CD1c-positive myeloid dendritic cell (primary cell): Measurements from ENCODE around the gene AHSG.

ENCODE experiments used
- DNase-seq: peaks from one replicate; pipeline ENCODE4 v3.0.0-alpha.2; 2016; ENCODE audit errors: extremely low spot score

The AHSG gene

DNA sequence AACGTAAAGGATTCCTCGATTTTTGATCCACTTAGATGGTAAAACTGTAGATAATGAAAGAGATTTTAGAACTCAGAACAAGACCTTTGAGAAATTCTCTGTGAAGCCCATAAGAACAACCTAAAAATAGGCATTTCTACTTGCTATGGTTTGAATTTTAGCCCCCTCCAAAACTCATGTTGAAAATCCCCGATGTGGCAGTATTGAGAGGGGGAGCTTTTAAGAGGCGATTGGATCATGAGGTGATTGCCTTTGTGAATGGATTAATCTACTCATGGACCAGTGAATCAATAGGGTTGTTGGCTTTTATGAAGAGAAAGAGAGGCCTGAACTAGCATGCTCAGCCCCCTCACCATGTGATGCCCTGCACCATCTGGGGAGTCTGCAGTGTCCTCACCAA is 20.2 kb upstream of the AHSG start:
- DNase-seq, result no peak

DNA sequence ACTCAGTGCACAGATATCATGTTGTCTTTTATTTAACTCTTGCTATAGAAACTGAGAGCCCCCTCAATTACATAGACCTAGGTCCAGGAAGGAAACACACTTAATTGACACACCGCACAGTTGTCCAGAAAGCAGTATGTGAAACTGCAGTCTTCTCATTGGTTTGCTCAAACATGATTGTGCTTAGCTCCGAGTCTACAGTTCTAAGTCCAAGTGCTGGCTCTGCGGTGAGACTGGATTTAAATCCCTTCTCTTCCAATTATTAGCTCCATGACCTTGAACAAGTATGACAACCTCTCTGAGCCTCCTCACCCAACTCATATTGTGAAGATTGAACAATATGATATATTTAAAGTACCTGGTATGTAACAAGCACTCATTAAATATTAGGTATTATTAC is 19.0 kb upstream of the AHSG start:
- DNase-seq, result no peak

GRCh38 chr3:186594591-186595113 is 18.2 kb upstream of the AHSG start:
- DNase-seq, result no peak

GRCh38 chr3:186596568-186597287 is 16.1 kb upstream of the AHSG start:
- no peak for DNase-seq

- DNase-seq, result no peak
These were observed 14.6 kb upstream of the AHSG start for GRCh38 chr3:186598108-186598784.

DNA sequence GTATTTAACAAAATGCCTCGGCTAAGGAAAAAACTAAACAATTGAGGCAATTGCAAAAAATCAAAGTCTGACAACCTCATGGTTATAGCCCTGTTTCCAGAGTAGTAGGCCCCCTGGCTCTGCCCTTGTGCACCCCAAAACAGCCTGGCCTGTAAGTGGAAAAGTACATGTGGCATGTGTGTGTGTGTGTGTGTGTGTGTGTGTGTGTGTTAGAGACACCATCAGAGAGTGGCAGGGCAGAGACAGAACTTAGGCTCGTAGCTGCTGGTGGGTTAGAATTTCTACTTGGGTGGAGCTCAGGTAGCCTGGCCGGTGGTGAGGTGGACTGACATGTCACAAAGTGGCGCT is 14.1 kb upstream of the AHSG start:
- no peak for DNase-seq

DNA sequence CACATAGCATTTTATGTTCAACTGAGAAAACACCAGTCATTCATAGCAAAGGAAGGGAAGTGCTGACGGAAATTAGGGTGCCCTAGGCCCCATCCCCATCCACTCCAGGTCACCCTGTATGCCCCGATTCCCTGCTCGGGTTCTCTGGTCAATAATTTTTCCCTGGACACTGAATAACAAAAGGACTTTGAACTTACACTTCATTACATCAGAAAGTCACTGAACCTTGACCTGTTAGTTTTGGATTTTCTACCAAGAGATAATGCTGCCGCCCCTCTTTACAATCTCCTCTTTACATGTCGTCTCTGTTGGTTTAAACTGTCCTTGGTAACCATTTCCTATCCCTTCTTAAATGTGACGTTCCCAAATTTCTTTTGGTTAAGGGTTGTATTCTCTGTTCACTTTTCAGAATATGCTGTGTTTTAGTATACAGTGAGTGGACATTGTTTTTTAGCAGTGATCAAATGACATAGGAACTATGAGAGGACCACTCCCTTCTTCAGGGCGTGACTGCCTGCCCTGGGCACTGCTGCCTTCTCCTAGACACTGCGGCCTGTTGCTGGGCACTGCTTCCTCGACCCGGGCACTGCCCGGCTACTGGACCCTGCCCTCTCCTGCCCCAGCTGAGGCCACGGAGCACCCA is 13.6 kb upstream of the AHSG start:
- no peak for DNase-seq

- DNase-seq, result no peak
These were observed 13.1 kb upstream of the AHSG start for GRCh38 chr3:186599785-186600166.

- no peak for DNase-seq
These were observed 12.0 kb upstream of the AHSG start for GRCh38 chr3:186600896-186601295.

DNA sequence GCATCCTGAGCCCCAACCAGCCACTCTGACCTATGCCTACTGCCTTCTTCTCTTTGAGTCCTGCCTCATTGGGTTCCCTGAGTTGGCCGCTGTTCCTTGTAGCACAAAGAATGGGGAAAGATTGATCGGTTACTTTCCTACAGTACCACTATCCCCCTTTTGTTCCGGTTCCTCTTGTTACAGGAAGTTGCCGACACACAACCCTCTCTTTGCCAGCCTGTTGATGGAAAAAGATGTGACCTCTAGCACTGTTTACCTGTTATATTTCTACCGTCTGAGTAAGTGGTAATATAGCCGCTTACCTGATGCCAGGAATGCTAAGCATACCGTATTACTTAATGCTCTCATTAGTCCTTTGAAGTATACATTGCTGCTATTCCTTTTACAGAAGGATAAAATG is 9.7 kb upstream of the AHSG start:
- DNase-seq, result no peak

DNA sequence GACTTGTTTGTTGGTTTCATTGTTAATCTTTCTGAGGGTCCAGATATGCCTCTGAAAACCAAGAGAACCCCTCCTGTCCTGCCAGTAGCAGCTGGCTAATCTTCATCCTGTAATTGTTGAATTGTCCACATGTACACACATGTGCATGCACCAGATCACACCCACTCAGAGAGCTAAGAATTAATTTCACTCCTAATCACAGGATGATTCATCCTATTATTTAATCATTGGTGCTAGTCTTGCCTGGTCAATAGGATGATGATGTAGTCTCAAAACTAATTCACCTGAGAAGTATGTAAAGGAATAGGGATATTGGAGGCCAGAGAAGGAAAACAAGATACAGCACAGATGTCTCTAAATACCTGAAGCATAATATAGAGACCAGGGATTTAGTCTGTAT is 7.8 kb upstream of the AHSG start:
- DNase-seq, result no peak

GRCh38 chr3:186605561-186606545 is 7.0 kb upstream of the AHSG start:
- DNase-seq, result no peak

DNA sequence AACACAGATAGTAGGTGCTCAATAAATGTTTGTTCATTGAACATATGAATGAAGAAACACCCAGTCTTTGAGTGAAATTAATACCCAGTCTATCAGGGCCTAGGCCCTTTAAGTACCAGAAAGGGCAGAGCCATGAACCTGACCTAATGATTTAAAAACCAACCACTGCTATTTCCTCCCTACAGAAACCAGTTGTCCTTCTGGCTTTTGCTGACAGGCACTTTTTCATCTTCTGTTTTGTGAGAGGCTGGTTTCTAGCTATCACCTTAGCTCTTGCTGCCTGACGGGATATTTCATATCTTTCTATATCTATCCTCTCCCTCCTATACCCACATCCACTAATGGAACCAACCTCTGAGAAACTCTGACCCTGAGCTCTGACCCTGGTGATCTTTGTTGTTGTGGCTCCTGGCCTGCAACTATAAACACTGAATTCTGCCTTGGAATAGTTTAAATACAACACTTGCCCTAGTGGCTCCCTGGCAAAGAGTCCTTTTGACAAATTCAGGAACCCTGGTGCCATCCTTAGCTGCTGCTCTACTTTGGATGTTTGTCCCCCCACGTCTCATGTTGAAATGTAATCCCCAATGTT is 4.1 kb upstream of the AHSG start:
- no peak for DNase-seq

- DNase-seq, result no peak
These were observed 3.5 kb upstream of the AHSG start for GRCh38 chr3:186609247-186609868.

- no peak for DNase-seq
These were observed 795 bp upstream of the AHSG start for GRCh38 chr3:186612065-186612464.

DNA sequence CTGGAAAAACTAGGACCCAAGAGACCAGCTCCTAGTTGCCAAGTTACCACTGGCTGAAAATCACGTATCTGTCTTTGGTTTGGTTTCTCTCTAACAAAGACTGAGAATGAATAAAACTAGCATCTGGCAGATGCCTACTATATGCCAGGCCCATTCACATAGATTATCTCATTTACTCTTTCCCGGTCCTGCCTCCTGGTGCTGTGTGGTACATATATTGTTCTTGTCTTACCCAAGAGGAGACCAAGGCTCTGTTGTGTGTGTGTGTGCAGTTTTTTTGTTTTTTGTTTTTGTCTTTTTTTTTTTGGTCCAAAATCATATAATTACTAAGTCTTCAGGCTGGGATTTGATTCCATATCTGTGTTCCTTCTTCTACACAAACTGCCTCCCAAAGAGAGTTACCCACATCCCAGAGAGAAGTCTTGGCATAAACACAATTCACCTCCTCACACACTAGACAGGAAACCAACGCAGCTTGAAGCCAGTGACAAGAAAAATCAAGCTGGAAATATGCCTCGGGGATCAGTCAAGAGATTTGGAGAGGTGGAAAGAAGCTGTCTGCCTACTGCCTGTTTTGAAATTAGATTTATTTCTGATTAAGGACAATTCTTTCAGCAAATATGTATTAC is 891 bp downstream of the AHSG start:
- no peak for DNase-seq

- no peak for DNase-seq
These were observed 1.4 kb downstream of the AHSG start for GRCh38 chr3:186614266-186614596.

DNA sequence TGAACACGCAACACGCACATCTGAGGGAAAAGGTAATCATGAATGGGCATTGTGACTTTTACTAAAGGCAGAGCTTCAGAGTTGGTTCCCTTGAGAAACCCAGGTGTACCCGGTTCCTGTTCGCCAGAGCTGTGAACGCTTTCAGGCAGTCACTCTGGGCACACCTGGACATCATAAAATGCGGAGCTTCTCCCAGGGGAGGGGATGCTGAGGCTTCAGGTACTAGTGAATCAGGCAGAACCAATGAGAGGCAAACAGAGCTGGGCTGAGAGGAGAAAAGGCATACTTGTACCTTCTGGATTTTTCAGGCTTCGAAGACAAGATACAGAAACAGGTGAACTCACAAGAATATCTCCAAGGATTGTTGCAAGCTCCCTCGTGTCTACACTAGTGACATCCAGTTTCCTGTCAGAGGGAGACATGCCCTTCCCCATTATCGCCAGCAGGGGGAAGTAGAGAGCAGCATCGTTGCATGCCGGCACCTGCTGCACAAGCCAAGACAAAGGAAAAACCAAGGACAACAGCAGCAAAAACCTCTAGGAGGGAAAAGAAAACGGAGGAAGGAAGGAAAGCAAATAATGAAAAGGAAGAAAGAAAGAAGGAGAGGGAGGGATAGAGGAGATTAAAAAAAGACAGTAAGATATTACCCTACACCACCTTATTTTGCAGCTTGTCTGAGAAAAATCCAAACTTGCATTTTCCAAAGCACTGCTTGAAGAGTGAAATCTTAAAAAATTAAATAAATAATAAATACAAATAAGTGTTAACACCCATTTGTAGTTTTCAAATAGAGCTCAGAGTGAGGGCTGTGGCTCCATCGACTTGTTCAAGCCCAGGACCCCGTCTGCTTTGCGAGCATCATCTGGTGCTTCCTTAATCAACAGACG is 2.0 kb downstream of the AHSG start:
- peak; percentile 80 for DNase-seq

GRCh38 chr3:186616299-186616617 is 3.4 kb downstream of the AHSG start:
- no peak for DNase-seq
